H1 (cell line): Measurements from ENCODE around the gene CDC42.

Experiments
- ATF2 ChIP-seq: IDR thresholded peaks from 2 replicates; pipeline ENCODE4 v1.6.1; 2012; ENCODE audit warnings: low read length, inconsistent platforms
- CBX5 ChIP-seq: fragments of 300-800, 300-1000 bp; sonication (generic); IDR thresholded peaks from 2 replicates; pipeline ENCODE4 v1.7.1; 2016; ENCODE audit warnings: antibody characterized with exemption, low read length, low read depth
- CREB1 ChIP-seq: IDR thresholded peaks from 2 replicates; pipeline ENCODE4 v1.6.1; 2012; ENCODE audit warnings: inconsistent platforms
- E2F6 ChIP-seq: IDR thresholded peaks from 2 replicates; pipeline ENCODE4 v1.6.1; 2012; ENCODE audit warnings: inconsistent platforms
- KDM5A ChIP-seq: fragments of 200-600 bp; IDR thresholded peaks from 2 replicates; pipeline ENCODE4 v1.7.1; 2012; ENCODE audit warnings: mild to moderate bottlenecking, low read length, inconsistent platforms, mixed read lengths
- SIN3A ChIP-seq, 2 experiments: IDR thresholded peaks in 1 of 2; conservative IDR thresholded peaks in 1 of 2; 2 replicates each; pipeline ENCODE4 v1.6.1; 2011 to 2012; ENCODE audit warnings: low read length in 2 of 2, improper control_type of control experiment in 1 of 2, low read depth in 1 of 2, mild to moderate bottlenecking in 1 of 2
- SP1 ChIP-seq: IDR thresholded peaks from 2 replicates; pipeline ENCODE4 v1.6.1; 2011; ENCODE audit warnings: low read depth, low read length
- TAF7 ChIP-seq: optimal IDR thresholded peaks from 2 replicates; pipeline ENCODE3; 2011; ENCODE audit warnings: low read depth, mild to moderate bottlenecking, inconsistent platforms, low read length, moderate library complexity, borderline replicate concordance
- TBP ChIP-seq: IDR thresholded peaks from 2 replicates; pipeline ENCODE4 v1.6.1; 2011; ENCODE audit warnings: low read depth, low read length, improper control_type of control experiment
- USF2 ChIP-seq: IDR thresholded peaks from 2 replicates; pipeline ENCODE4 v1.6.1; 2011; ENCODE audit warnings: low read length, improper control_type of control experiment
- YY1 ChIP-seq: IDR thresholded peaks from 2 replicates; pipeline ENCODE4 v1.6.1; 2011; ENCODE audit warnings: low read depth, mild to moderate bottlenecking, low read length
- TF ChIP-seq, protein P1 (sequence below), 3 experiments: IDR thresholded peaks; 1 replicate in 2 of 3; 2 replicates in 1 of 3; pipeline versions ENCODE4 v1.5.1 to v1.6.1; 2011; ENCODE audit warnings: low read length in 3 of 3, mild to moderate bottlenecking in 3 of 3, inconsistent platforms in 2 of 3, low read depth in 1 of 3, moderate library complexity in 1 of 3; ENCODE audit not compliant: insufficient read depth in 1 of 3; ENCODE audit errors: control extremely low read depth in 1 of 3

GRCh38 chr1:22121421-22121911, 69.0 kb downstream of the CDC42 start:
- TF ChIP-seq, protein P1, sequence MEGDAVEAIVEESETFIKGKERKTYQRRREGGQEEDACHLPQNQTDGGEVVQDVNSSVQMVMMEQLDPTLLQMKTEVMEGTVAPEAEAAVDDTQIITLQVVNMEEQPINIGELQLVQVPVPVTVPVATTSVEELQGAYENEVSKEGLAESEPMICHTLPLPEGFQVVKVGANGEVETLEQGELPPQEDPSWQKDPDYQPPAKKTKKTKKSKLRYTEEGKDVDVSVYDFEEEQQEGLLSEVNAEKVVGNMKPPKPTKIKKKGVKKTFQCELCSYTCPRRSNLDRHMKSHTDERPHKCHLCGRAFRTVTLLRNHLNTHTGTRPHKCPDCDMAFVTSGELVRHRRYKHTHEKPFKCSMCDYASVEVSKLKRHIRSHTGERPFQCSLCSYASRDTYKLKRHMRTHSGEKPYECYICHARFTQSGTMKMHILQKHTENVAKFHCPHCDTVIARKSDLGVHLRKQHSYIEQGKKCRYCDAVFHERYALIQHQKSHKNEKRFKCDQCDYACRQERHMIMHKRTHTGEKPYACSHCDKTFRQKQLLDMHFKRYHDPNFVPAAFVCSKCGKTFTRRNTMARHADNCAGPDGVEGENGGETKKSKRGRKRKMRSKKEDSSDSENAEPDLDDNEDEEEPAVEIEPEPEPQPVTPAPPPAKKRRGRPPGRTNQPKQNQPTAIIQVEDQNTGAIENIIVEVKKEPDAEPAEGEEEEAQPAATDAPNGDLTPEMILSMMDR (IDR thresholded peaks at IDR 0.05; ENCODE audit: control extremely low read depth in 1 of 3, insufficient read depth in 1 of 3, low read depth in 1 of 3, low read length in 3 of 3) = no peak
- TF ChIP-seq SP1 (no peak), TAF7 (no peak), SIN3A (conservative IDR thresholded peaks at IDR 0.05 in 1 of 2, IDR thresholded peaks at IDR 0.05 in 1 of 2; ENCODE audit: low read depth in 1 of 2, low read length in 2 of 2) (no peak), USF2 (no peak), CBX5 (no peak), ATF2 (no peak), E2F6 (no peak), YY1 (no peak), TBP (no peak), KDM5A (no peak), CREB1 (no peak)
